GM19397 (cell line): ENCODE measurements around the gene EXD2.
"Not testable (repeated sequence)": the region's sequence is repeated elsewhere in the genome, so short reads cannot be mapped to it uniquely, and the experiment has no call there.

Experiments used
- ATAC-seq: cut with Tn5 transposase; IDR thresholded peaks from one replicate; pipeline ENCODE4 v1.9.1; 2021; ENCODE audit warnings: mild to moderate bottlenecking, moderate library complexity; ENCODE audit not compliant: unreplicated experiment

EXD2 gene

GRCh38 chr14:69275331-69275730 is 84.0 kb downstream of the EXD2 start:
- ATAC-seq: no peak

- not testable (repeated sequence) for ATAC-seq
Observed at GRCh38 chr14:69277356-69277755, 86.1 kb downstream of the EXD2 start.

- no peak for ATAC-seq
Observed at GRCh38 chr14:69280746-69281291, 89.5 kb downstream of the EXD2 start.

GRCh38 chr14:69281450-69282169 is 90.3 kb downstream of the EXD2 start:
- ATAC-seq: no peak

GRCh38 chr14:69282448-69282847 is 91.2 kb downstream of the EXD2 start:
- ATAC-seq: no peak

- ATAC-seq: no peak
Observed at GRCh38 chr14:69284170-69284569, 92.9 kb downstream of the EXD2 start.

GRCh38 chr14:69285661-69286255 is 94.5 kb downstream of the EXD2 start:
- no peak for ATAC-seq

- no peak for ATAC-seq
Observed at GRCh38 chr14:69287098-69288010, 96.1 kb downstream of the EXD2 start.

GRCh38 chr14:69288011-69288771 is 96.9 kb downstream of the EXD2 start:
- no peak for ATAC-seq

- no peak for ATAC-seq
Observed at GRCh38 chr14:69288956-69289705, 97.8 kb downstream of the EXD2 start.

- ATAC-seq: no peak
Observed at GRCh38 chr14:69289811-69290520, 98.7 kb downstream of the EXD2 start.

GRCh38 chr14:69290881-69291280 is 99.6 kb downstream of the EXD2 start:
- not testable (repeated sequence) for ATAC-seq

- ATAC-seq: no peak
Observed at GRCh38 chr14:69291396-69291795, 100.1 kb downstream of the EXD2 start.

- ATAC-seq: no peak
Observed at GRCh38 chr14:69291891-69292561, 100.7 kb downstream of the EXD2 start.
